RWPE2 (cell line): ENCODE data around the gene NR6A1.

Source experiments
- ATAC-seq: fragments of 200-7000 bp; cut with Tn5 transposase; 3 replicates; pipeline ENCODE4 v1.9.1; 2021; ENCODE audit warnings: low read depth
- DNase-seq: peaks from one replicate; pipeline ENCODE4 v3.0.0-alpha.2; 2020; ENCODE audit warnings: low spot score
- H3K27ac ChIP-seq: fragments of 450-650 bp; 2 replicates; pipeline ENCODE4 v1.5.1; 2017; ENCODE audit warnings: mild to moderate bottlenecking; ENCODE audit not compliant: poor library complexity, severe bottlenecking
- H3K27me3 ChIP-seq: fragments of 250-450 bp; sonication (Bioruptor Pico); 2 replicates; pipeline ENCODE4 v1.5.1; 2021; ENCODE audit warnings: mild to moderate bottlenecking, moderate library complexity; ENCODE audit not compliant: insufficient read depth, poor library complexity, severe bottlenecking
- H3K36me3 ChIP-seq: fragments of 250-450 bp; sonication (Bioruptor Pico); 2 replicates; pipeline ENCODE4 v1.5.1; 2020; ENCODE audit warnings: low read depth, mild to moderate bottlenecking, moderate library complexity
- H3K4me1 ChIP-seq: fragments of 250-450 bp; sonication (Bioruptor Pico); 2 replicates; pipeline ENCODE4 v1.5.1; 2021; ENCODE audit warnings: mild to moderate bottlenecking, moderate library complexity; ENCODE audit not compliant: insufficient read depth, poor library complexity, severe bottlenecking
- H3K4me3 ChIP-seq: fragments of 250-450 bp; sonication (Bioruptor Pico); 2 replicates; pipeline ENCODE4 v1.5.1; 2021; ENCODE audit warnings: mild to moderate bottlenecking, moderate library complexity; ENCODE audit not compliant: severe bottlenecking
- H3K9me3 ChIP-seq: fragments of 250-450 bp; sonication (Bioruptor Pico); 2 replicates; pipeline ENCODE4 v1.5.1; 2021; ENCODE audit warnings: mild to moderate bottlenecking, moderate library complexity; ENCODE audit not compliant: severe bottlenecking
- TF ChIP-seq, protein P1 (sequence below): fragments of 450-650 bp; IDR thresholded peaks from one replicate; pipeline ENCODE4 v1.5.1; 2017; ENCODE audit warnings: mild to moderate bottlenecking, moderate library complexity; ENCODE audit not compliant: poor library complexity, severe bottlenecking

Gene NR6A1

DNA sequence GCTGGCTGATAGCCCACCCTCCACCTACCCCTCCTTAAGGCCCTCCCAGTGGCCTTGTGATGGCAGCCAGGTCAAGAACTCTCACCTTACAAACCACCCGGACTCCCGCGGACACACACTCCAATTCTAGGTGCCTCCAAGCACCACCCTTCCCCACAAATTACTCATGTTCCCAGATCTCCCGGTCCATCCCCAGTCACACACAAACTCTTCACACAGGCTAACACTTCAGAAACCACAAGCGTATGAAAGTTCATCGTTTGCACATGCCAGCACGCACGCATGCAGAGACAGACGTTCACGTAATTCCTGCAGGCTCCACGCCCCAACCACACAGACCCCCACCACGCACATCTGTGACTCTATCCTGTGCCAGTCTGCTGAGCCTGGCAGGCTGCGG lies 281.9 kb downstream of the NR6A1 start:
- TF ChIP-seq, protein P1, sequence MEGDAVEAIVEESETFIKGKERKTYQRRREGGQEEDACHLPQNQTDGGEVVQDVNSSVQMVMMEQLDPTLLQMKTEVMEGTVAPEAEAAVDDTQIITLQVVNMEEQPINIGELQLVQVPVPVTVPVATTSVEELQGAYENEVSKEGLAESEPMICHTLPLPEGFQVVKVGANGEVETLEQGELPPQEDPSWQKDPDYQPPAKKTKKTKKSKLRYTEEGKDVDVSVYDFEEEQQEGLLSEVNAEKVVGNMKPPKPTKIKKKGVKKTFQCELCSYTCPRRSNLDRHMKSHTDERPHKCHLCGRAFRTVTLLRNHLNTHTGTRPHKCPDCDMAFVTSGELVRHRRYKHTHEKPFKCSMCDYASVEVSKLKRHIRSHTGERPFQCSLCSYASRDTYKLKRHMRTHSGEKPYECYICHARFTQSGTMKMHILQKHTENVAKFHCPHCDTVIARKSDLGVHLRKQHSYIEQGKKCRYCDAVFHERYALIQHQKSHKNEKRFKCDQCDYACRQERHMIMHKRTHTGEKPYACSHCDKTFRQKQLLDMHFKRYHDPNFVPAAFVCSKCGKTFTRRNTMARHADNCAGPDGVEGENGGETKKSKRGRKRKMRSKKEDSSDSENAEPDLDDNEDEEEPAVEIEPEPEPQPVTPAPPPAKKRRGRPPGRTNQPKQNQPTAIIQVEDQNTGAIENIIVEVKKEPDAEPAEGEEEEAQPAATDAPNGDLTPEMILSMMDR: no peak
- Histone ChIP-seq H3K4me3 (no peak overlapping the region), H3K27ac (no peak overlapping the region), H3K9me3 (no peaks in the 10 kb centered on the region), H3K36me3 (no peaks in the 10 kb centered on the region), H3K4me1 (no peaks in the 10 kb centered on the region), H3K27me3 (peaks cover 16% of the 10 kb centered on the region)
- no peak for DNase-seq
- ATAC-seq: no peak

GRCh38 chr9:124488641-124489210 lies 282.4 kb downstream of the NR6A1 start:
- Histone ChIP-seq H3K4me3 (no peak overlapping the region), H3K4me1 (no peaks in the 10 kb centered on the region), H3K9me3 (no peaks in the 10 kb centered on the region), H3K36me3 (no peaks in the 10 kb centered on the region), H3K27ac (no peak overlapping the region), H3K27me3 (peaks cover 16% of the 10 kb centered on the region)
- TF ChIP-seq, protein P1: no peak
- DNase-seq (no peak), ATAC-seq (no peak)

DNA sequence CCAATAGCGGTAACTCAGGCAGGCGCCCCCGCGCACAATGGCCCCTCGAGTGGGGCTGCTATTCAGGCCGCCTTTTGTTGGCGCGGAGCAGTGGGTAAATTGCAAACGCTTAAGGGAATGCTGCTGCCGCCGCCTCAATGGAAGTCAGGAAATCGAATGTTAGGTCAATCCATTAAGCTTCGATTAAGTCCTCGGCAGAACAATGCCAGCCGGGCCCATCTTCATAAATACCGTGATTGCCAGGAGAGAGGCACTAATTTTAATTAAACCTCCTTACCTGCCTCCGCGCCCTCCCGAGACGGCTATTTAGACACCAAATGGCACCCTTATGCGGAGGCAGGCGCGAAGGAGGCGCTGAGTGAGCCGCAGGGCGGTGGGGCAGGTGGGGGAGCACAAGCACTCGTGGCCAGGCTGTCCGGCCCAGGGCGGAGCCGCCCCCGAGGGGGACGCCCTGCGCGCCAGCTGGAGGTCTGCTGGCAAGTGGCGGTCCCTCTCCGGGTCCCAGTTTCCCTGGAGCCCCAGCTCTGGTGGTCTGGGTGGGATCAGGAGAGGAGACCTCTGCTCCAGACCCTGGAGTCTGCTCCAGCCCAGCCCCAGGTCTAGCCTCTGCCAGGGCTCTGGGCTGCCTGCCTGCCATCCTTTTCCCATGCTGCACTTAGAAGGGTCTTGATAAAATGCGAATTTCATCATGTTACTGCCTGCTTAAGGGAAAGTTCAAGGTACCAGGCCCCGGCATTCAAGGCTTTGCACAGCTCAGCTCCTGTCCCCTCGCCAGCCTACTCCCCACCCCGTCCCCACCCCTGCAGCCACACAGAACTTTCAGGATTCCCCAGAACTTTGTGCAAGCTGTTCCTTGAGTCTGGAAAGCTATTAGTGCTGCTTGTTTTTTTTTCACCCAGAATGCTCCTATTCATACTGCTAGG lies 283.6 kb downstream of the NR6A1 start:
- no peaks in the 10 kb centered on the region for H3K4me1 ChIP-seq
- TF ChIP-seq, protein P1: no peak
- H3K36me3 ChIP-seq: no peaks in the 10 kb centered on the region
- no peak for ATAC-seq
- H3K27me3 ChIP-seq: peaks cover 16% of the 10 kb centered on the region
- no peak for DNase-seq
- no peak overlapping the region for H3K27ac ChIP-seq
- H3K9me3 ChIP-seq: no peaks in the 10 kb centered on the region
- no peak overlapping the region for H3K4me3 ChIP-seq

DNA sequence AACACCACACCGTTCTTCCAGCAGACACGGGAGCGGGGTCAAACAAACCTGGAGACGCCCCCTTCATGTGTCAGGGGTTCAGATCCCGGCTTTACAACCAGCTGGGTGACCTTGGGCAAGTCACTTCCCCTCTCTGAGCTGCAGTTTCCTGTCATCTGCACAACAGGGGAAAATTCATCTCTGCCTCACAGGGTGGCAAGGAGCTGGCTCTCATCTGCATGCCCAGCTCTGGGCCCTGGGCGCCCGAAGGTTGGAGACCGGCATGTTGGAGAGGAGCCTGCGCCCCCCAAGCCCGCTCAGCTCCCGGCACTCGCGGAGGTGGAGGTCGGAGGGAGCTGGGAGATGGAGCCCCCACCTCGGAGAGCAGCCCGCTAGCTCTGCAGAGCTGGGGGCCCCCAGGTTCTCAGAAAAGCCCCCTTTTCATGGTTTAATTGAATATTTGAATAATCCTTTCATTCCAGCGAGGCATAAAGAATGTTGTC lies 284.3 kb downstream of the NR6A1 start:
- TF ChIP-seq, protein P1: no peak
- no peak overlapping the region for H3K4me3 ChIP-seq
- H3K9me3 ChIP-seq: no peaks in the 10 kb centered on the region
- no peaks in the 10 kb centered on the region for H3K4me1 ChIP-seq
- no peak for ATAC-seq
- no peaks in the 10 kb centered on the region for H3K36me3 ChIP-seq
- H3K27me3 ChIP-seq: peaks cover 16% of the 10 kb centered on the region
- no peak for DNase-seq
- no peak overlapping the region for H3K27ac ChIP-seq
